GM13976 (cell line): ENCODE results near the gene RPL11.
"Not testable (repeated sequence)": the region's sequence is repeated elsewhere in the genome, so short reads cannot be mapped to it uniquely, and the experiment has no call there.

Experiments
- DNase-seq: peaks from one replicate; pipeline ENCODE4 v3.0.0; 2012; ENCODE audit warnings: low spot score
- CTCF ChIP-seq: IDR thresholded peaks from 2 replicates; pipeline ENCODE4 v1.5.1; 2012; ENCODE audit warnings: borderline replicate concordance, mild to moderate bottlenecking; ENCODE audit not compliant: insufficient read depth; ENCODE audit errors: extremely low read depth, missing control alignments, control extremely low read depth
- in situ Hi-C: fragments of 300-500 bp; cut with MboI; formaldehyde crosslinking; loops from one replicate; pipeline ENCODE4 v1.12.0; 2022; ENCODE audit warnings: low sequenced_read_pairs, mixed read lengths, inconsistent platforms; ENCODE audit not compliant: unreplicated experiment

RPL11 gene

GRCh38 chr1:23727362-23727811, 35.8 kb downstream of the RPL11 start:
- DNase-seq: peak; percentile 65
- in situ Hi-C loops: no loop called here
- TF ChIP-seq CTCF: no peak

GRCh38 chr1:23732363-23733224, 41.0 kb downstream of the RPL11 start:
- in situ Hi-C loops: no loop called here

GRCh38 chr1:23733281-23733680, 41.7 kb downstream of the RPL11 start:
- in situ Hi-C loops: not testable (repeated sequence)

More at GRCh38 chr1:23732363-23733224, 41.0 kb downstream of the RPL11 start:
- DNase-seq: no peak
- TF ChIP-seq CTCF: no peak

GRCh38 chr1:23736437-23737134, 45.0 kb downstream of the RPL11 start:
- no peak for TF ChIP-seq CTCF
- DNase-seq: no peak
- in situ Hi-C loops: no loop called here

More at GRCh38 chr1:23733281-23733680, 41.7 kb downstream of the RPL11 start:
- not testable (repeated sequence) for DNase-seq

GRCh38 chr1:23741609-23742008, 50.0 kb downstream of the RPL11 start:
- in situ Hi-C loops: loop anchor here (10.0 kb wide), 1 partner anchor 47 kb away; the partner anchor contains the start of gene RPL11
- TF ChIP-seq CTCF: no peak
- no peak for DNase-seq

- TF ChIP-seq CTCF: no peak
- in situ Hi-C loops: loop anchor here (10.0 kb wide), 1 partner anchor 48 kb away; the partner anchor contains the start of gene RPL11
- DNase-seq: no peak
Observed at GRCh38 chr1:23742670-23743286, 51.2 kb downstream of the RPL11 start.
